ENCODE results near the gene UCN. TPM values are rescaled to one million over a fixed set of nuclear protein-coding genes. Genes with fewer than 3 reads are reported as not detected.

UCN gene
- total RNA-seq, 1 experiment from 2014 or later, result 2.5 TPM

DNA sequence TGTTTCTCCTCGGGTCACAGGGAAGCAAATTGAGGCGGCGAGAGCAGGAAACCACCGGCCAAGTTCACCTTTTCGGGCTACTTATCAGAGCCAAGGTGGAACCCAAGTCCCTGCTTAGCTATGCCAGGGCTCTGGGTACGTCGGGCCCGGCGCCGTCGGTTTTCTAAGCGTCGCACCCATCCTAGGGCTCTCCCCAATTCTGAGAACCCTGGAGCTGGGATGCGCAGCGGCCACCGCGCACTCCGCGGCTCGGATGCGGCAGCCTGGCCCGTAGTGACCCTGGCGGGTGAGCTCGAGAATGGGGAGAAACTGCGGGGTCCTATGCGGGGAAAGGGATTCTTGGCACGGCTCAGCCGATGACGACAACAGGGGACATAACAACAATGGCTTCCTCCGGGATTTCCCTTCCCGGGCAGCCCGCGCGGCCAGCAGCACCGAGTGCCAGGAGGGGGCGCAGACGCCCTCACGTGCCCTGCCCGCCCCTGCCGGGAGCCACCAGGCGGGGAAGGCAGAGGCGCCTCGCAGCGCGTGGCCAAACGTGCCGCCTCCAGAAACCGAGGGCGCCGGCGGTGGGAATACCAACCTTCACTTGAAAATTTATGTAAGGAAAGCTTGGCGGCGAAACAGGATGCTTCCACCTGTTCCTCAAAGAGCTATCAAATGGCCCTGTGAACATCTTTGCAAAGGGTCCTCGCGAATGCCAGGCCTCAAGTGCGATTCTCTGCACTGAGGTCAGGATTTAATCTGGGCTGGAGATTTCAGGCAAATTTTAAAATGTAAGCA lies 43.3 kb downstream of the UCN start:
- no peaks in the 10 kb centered on the region for H3K9me2 ChIP-seq (replicated peaks; ENCODE audit: insufficient read depth, low read length)
- H3K9me3 ChIP-seq (ENCODE audit: low read length), result no peaks in the 10 kb centered on the region
- no peaks in the 10 kb centered on the region for H3K36me3 ChIP-seq (ENCODE audit: insufficient read depth, low read length)
- H3K4me2 ChIP-seq (ENCODE audit: low read depth, low read length, poor library complexity, severe bottlenecking), result peak overlapping the region; percentile 17
- no peak overlapping the region for H3K9ac ChIP-seq (ENCODE audit: low read length)
- no peak overlapping the region for H3K27ac ChIP-seq (ENCODE audit: low read length)
- peaks cover 19% of the 10 kb centered on the region for H3K4me1 ChIP-seq (ENCODE audit: low read length)
- no peaks in the 10 kb centered on the region for H3K79me2 ChIP-seq (ENCODE audit: low read length)
- peaks cover 5% of the 10 kb centered on the region; the same call in 1 of the 2 replicates for H4K20me1 ChIP-seq (ENCODE audit: insufficient read depth, low read depth, low read length)
- 0 out of 2 replicates have a peak, but pooled peaks cover 2% of the 10 kb centered on the region for H3K27me3 ChIP-seq (ENCODE audit: low read length)
- peak; percentile 58 for DNase-seq
- H2AFZ ChIP-seq (ENCODE audit: low read length), result no peak overlapping the region
- no peak overlapping the region for H3K4me3 ChIP-seq (ENCODE audit: low read length)

- 0 out of 2 replicates have a peak, but pooled peaks cover 2% of the 10 kb centered on the region for H3K27me3 ChIP-seq (ENCODE audit: low read length)
- H3K36me3 ChIP-seq (ENCODE audit: insufficient read depth, low read length), result no peaks in the 10 kb centered on the region
- peaks cover 19% of the 10 kb centered on the region for H3K4me1 ChIP-seq (ENCODE audit: low read length)
- no peak overlapping the region for H3K27ac ChIP-seq (ENCODE audit: low read length)
- H4K20me1 ChIP-seq (ENCODE audit: insufficient read depth, low read depth, low read length), result peaks cover 5% of the 10 kb centered on the region; the same call in 1 of the 2 replicates
- no peaks in the 10 kb centered on the region for H3K9me3 ChIP-seq (ENCODE audit: low read length)
- H3K4me3 ChIP-seq (ENCODE audit: low read length), result no peak overlapping the region
- H2AFZ ChIP-seq (ENCODE audit: low read length), result no peak overlapping the region
- DNase-seq, result no peak
- no peak overlapping the region for H3K9ac ChIP-seq (ENCODE audit: low read length)
- H3K79me2 ChIP-seq (ENCODE audit: low read length), result no peaks in the 10 kb centered on the region
- peak overlapping the region; percentile 4 for H3K4me2 ChIP-seq (ENCODE audit: low read depth, low read length, poor library complexity, severe bottlenecking)
- H3K9me2 ChIP-seq (replicated peaks; ENCODE audit: insufficient read depth, low read length), result no peaks in the 10 kb centered on the region
Measured at GRCh38 chr2:27264253-27264752, 43.9 kb downstream of the UCN start.

- H3K4me2 ChIP-seq (ENCODE audit: low read depth, low read length, poor library complexity, severe bottlenecking), result peak overlapping the region; percentile 88
- H3K9ac ChIP-seq (ENCODE audit: low read length), result peak overlapping the region; percentile 56; the same call in 1 of the 2 replicates
- H3K79me2 ChIP-seq (ENCODE audit: low read length), result no peaks in the 10 kb centered on the region
- H3K27ac ChIP-seq (ENCODE audit: low read length), result no peak overlapping the region
- H3K27me3 ChIP-seq (ENCODE audit: low read length), result 0 out of 2 replicates have a peak, but pooled peaks cover 2% of the 10 kb centered on the region
- 0 out of 2 replicates have a peak overlapping the region, but pooled peaks have one; percentile 88 for H2AFZ ChIP-seq (ENCODE audit: low read length)
- H3K36me3 ChIP-seq (ENCODE audit: insufficient read depth, low read length), result no peaks in the 10 kb centered on the region
- no peak for DNase-seq
- H3K4me3 ChIP-seq (ENCODE audit: low read length), result peak overlapping the region; percentile 75; the same call in 1 of the 2 replicates
- peaks cover 19% of the 10 kb centered on the region for H3K4me1 ChIP-seq (ENCODE audit: low read length)
- peaks cover 5% of the 10 kb centered on the region; the same call in 1 of the 2 replicates for H4K20me1 ChIP-seq (ENCODE audit: insufficient read depth, low read depth, low read length)
- no peaks in the 10 kb centered on the region for H3K9me2 ChIP-seq (replicated peaks; ENCODE audit: insufficient read depth, low read length)
- no peaks in the 10 kb centered on the region for H3K9me3 ChIP-seq (ENCODE audit: low read length)
Measured at GRCh38 chr2:27263287-27264252, 44.7 kb downstream of the UCN start.

DNA sequence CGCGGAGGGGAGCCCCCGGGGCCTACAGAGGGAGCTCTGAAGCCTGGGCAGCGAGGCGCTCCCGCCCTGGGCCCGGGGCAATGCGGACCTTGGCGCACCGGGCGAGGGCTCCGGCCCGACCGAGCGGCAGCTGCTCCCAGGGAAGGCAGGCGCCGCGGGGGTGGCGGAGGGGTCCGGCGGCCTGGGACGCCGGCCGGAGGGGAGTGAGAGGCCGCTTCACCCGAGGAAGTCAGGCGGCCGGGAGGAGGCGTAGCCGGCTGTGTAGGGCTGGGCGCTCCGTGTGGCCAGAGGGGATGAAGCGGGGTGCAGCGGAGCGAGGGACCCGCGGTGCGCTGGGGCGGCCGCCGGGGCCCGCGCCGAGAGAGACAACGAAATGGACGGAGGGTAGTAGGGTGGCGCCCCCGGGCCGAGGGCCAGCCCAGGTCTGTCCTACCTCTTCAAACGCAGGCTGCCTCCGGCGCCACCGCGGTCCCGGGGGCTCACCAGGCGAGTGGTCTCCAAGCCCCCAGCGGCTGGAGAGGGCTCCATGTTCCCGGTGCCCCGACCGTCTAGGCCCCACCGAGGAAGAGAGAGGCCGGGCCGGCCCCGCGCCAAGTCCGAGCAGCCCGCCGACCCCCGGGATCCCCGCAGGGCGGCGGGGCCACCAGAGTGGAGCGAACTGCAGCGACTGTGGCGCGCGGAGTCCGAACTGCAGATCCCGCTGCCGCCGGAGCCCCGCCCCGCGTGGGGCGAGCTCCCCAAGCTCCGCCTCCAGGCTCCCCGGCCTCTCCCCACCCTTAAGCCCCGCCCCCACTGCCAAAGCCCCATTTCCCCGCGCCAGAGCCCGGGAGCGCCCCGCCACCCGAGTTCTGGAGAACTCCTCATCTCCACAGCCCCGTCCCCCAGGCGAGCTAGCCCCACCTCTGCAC lies 45.6 kb downstream of the UCN start, which contains the start of gene SLC30A3:
Gene SLC30A3, minus strand, starts transcription at position 669 of the 908 bp plus-strand sequence. Its CDS starts 141 bp downstream, at position 528.
- no peaks in the 10 kb centered on the region for H3K79me2 ChIP-seq (ENCODE audit: low read length)
- peak within 1 kb of the TSS; percentile 88 for H3K4me2 ChIP-seq (ENCODE audit: low read depth, low read length, poor library complexity, severe bottlenecking)
- H3K9ac ChIP-seq (ENCODE audit: low read length), result peak within 1 kb of the TSS; percentile 56

DNA sequence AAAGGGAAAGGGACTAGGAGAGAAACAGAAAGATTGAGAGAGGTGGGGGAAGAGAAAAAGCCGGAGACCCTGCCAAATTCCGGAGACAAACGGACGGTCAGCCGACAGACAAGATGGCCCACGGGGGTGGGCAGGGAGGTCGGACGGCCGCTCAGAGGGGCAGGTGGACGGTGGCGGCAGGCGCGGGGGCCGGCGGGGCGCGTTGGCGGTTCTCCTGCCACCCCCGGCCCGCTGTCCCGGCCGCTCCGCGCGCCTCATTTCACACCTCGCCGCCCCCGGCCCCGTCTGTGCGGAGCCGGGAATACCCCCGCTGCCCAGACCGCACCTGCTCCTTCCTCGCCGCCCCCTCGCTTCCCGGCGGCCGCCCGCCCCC lies 46.3 kb downstream of the UCN start:
- Histone ChIP-seq H3K9ac (ENCODE audit: low read length) (no peak overlapping the region), H4K20me1 (ENCODE audit: insufficient read depth, low read depth, low read length) (peaks cover 5% of the 10 kb centered on the region; the same call in 1 of the 2 replicates), H3K27ac (ENCODE audit: low read length) (no peak overlapping the region), H3K79me2 (ENCODE audit: low read length) (no peaks in the 10 kb centered on the region), H3K4me2 (ENCODE audit: low read depth, low read length, poor library complexity, severe bottlenecking) (peak overlapping the region; percentile 88), H3K27me3 (ENCODE audit: low read length) (0 out of 2 replicates have a peak, but pooled peaks cover 2% of the 10 kb centered on the region), H3K36me3 (ENCODE audit: insufficient read depth, low read length) (no peaks in the 10 kb centered on the region), H3K4me3 (ENCODE audit: low read length) (peak overlapping the region; percentile 75; the same call in 1 of the 2 replicates), H2AFZ (ENCODE audit: low read length) (no peak overlapping the region), H3K9me3 (ENCODE audit: low read length) (no peaks in the 10 kb centered on the region), H3K9me2 (replicated peaks; ENCODE audit: insufficient read depth, low read length) (no peaks in the 10 kb centered on the region), H3K4me1 (ENCODE audit: low read length) (peaks cover 19% of the 10 kb centered on the region)
- no peak for DNase-seq

More for the DNA sequence above, 45.6 kb downstream of the UCN start, which contains the start of gene SLC30A3:
- no peaks in the 10 kb centered on the region for H3K9me2 ChIP-seq (replicated peaks; ENCODE audit: insufficient read depth, low read length)
- peak within 1 kb of the TSS; percentile 75 for H3K4me3 ChIP-seq (ENCODE audit: low read length)
- H3K9me3 ChIP-seq (ENCODE audit: low read length), result no peaks in the 10 kb centered on the region
- H4K20me1 ChIP-seq (ENCODE audit: insufficient read depth, low read depth, low read length), result peaks cover 5% of the 10 kb centered on the region; the same call in 1 of the 2 replicates
- H3K4me1 ChIP-seq (ENCODE audit: low read length), result peaks cover 19% of the 10 kb centered on the region
- no peak within 1 kb of the TSS for H3K27ac ChIP-seq (ENCODE audit: low read length)
- DNase-seq, result peak; percentile 86
- peak within 1 kb of the TSS; percentile 88 for H2AFZ ChIP-seq (ENCODE audit: low read length)
- H3K27me3 ChIP-seq (ENCODE audit: low read length), result 0 out of 2 replicates have a peak, but pooled peaks cover 2% of the 10 kb centered on the region
- H3K36me3 ChIP-seq (ENCODE audit: insufficient read depth, low read length), result no peaks in the 10 kb centered on the region

DNA sequence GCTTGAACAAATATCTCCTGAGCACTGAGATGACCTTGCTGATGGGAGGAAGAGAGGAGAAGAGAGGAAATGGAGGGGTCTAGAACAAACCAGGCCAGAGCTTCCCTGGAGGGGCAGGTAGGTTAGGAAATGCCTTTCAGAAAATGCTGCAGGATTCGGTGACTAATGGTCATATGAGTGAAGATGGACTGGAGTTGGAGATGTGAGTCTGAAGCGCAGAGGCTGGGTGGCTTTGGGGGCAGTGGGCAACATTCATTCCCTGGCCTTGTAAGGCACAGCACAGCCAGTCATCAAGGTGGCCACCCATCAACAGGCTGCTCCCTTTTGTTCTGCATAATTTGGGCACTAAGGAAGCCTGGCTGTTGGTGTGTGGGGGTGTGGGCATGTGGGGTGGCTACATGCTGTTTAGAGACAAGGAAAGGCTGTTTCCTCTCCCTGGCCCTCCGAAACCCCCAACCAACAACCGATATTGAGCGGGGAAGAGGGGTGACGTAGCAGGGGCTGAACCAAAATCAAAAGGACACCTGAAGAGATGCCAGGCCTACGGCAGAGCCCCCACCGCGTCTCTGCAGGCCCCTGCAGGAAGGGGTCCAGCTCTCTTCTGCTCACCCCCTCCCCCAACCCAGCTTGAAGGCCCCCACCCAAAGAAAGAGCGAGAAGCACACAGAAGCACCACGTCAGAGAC lies 46.9 kb downstream of the UCN start:
- Histone ChIP-seq H2AFZ (ENCODE audit: low read length) (no peak overlapping the region), H3K4me3 (ENCODE audit: low read length) (no peak overlapping the region), H3K9me3 (ENCODE audit: low read length) (no peaks in the 10 kb centered on the region), H3K27ac (ENCODE audit: low read length) (no peak overlapping the region), H3K9me2 (replicated peaks; ENCODE audit: insufficient read depth, low read length) (no peaks in the 10 kb centered on the region), H3K79me2 (ENCODE audit: low read length) (no peaks in the 10 kb centered on the region), H4K20me1 (ENCODE audit: insufficient read depth, low read depth, low read length) (peaks cover 5% of the 10 kb centered on the region; the same call in 1 of the 2 replicates), H3K36me3 (ENCODE audit: insufficient read depth, low read length) (no peaks in the 10 kb centered on the region), H3K9ac (ENCODE audit: low read length) (no peak overlapping the region), H3K4me2 (ENCODE audit: low read depth, low read length, poor library complexity, severe bottlenecking) (no peak overlapping the region), H3K27me3 (ENCODE audit: low read length) (0 out of 2 replicates have a peak, but pooled peaks cover 2% of the 10 kb centered on the region), H3K4me1 (ENCODE audit: low read length) (peaks cover 19% of the 10 kb centered on the region)
- DNase-seq, result no peak

GRCh38 chr2:27258051-27258450 lies 50.2 kb downstream of the UCN start:
- H2AFZ ChIP-seq (ENCODE audit: low read length), result no peak overlapping the region
- no peak overlapping the region for H3K4me3 ChIP-seq (ENCODE audit: low read length)
- H3K4me2 ChIP-seq (ENCODE audit: low read depth, low read length, poor library complexity, severe bottlenecking), result no peak overlapping the region
- H3K9me3 ChIP-seq (ENCODE audit: low read length), result no peaks in the 10 kb centered on the region
- peaks cover 9% of the 10 kb centered on the region for H3K4me1 ChIP-seq (ENCODE audit: low read length)
- H3K27me3 ChIP-seq (ENCODE audit: low read length), result no peaks in the 10 kb centered on the region
- H3K27ac ChIP-seq (ENCODE audit: low read length), result no peak overlapping the region
- no peaks in the 10 kb centered on the region for H3K36me3 ChIP-seq (ENCODE audit: insufficient read depth, low read length)
- no peaks in the 10 kb centered on the region for H3K79me2 ChIP-seq (ENCODE audit: low read length)
- H3K9ac ChIP-seq (ENCODE audit: low read length), result no peak overlapping the region
- no peaks in the 10 kb centered on the region for H4K20me1 ChIP-seq (ENCODE audit: insufficient read depth, low read depth, low read length)
- no peaks in the 10 kb centered on the region for H3K9me2 ChIP-seq (replicated peaks; ENCODE audit: insufficient read depth, low read length)
- no peak for DNase-seq

Measured in Karpas-422 (cell line).